Stomach (tissue), 9 donors: ENCODE results near the gene PROS1. TPM values are rescaled to one million over a fixed set of nuclear protein-coding genes. Genes with fewer than 3 reads are reported as not detected.

ENCODE experiments used
- DNase-seq, 2 donors: peaks; one replicate each; pipeline versions ENCODE4 v3.0.0 to v3.0.0-alpha.2; 2013 to 2019
- H3K27ac ChIP-seq, 5 donors: fragments of 200-600 bp in 4 of 5; sonication (generic) in 4 of 5; one replicate each; pipeline ENCODE4 v1.5.1; 2013 to 2019; ENCODE audit warnings: mild to moderate bottlenecking in 1 of 5, moderate library complexity in 1 of 5
- H3K27me3 ChIP-seq, 3 donors: fragments of 200-600 bp; sonication (generic); one replicate each; pipeline ENCODE4 v1.5.1; 2017 to 2019; ENCODE audit warnings: mixed run types in 1 of 3
- H3K36me3 ChIP-seq, 4 donors: fragments of 200-600 bp; sonication (generic); 1 replicate in 3 of 4; 2 replicates in 1 of 4; pipeline ENCODE4 v1.5.1; 2016 to 2019
- H3K4me1 ChIP-seq, 4 donors: fragments of 200-600 bp; sonication (generic); one replicate each; pipeline ENCODE4 v1.5.1; 2016 to 2019
- H3K4me3 ChIP-seq, 4 donors: fragments of 200-600 bp; sonication (generic) in 3 of 4; one replicate each; pipeline ENCODE4 v1.5.1; 2016 to 2019; ENCODE audit warnings: mild to moderate bottlenecking in 1 of 4
- H3K9me3 ChIP-seq, 4 donors: fragments of 200-600 bp; sonication (generic); one replicate each; pipeline ENCODE4 v1.5.1; 2016 to 2019
- EP300 ChIP-seq: sonication (generic); formaldehyde crosslinking; IDR thresholded peaks from one replicate; pipeline ENCODE4 v1.6.1; 2017; ENCODE audit warnings: antibody characterized with exemption
- POLR2A ChIP-seq, 4 donors: fragments of 450-650 bp; IDR thresholded peaks; one replicate each; pipeline ENCODE4 v1.6.1; 2016; ENCODE audit warnings: antibody characterized with exemption in 4 of 4, control low read depth in 2 of 4, mild to moderate bottlenecking in 1 of 4, moderate library complexity in 1 of 4
- POLR2AphosphoS5 ChIP-seq, 3 donors: sonication (generic); formaldehyde crosslinking; IDR thresholded peaks; one replicate each; pipeline ENCODE4 v1.6.1; 2016; ENCODE audit warnings: antibody characterized with exemption in 3 of 3
- WGBS, 5 donors: extraction: QIAGEN DNeasy Blood & Tissue Kit in 3 of 5; methylation state at CpG; one replicate each; pipeline versions ENCODE4 v1.1.5 to v1.1.7; 2013 to 2018; 5-methylcytosine and 5-hydroxymethylcytosine counted together
- intact Hi-C: fragments of 100-400 bp; cut with DNase I; formaldehyde crosslinking; loops from one replicate; pipeline ENCODE4 v1.15.1; 2023; ENCODE audit warnings: low total_unique reads
- polyA plus RNA-seq, 3 donors: library from polyadenylated mRNA; stranded (reverse); fragments of 200-250 nt; gene quantifications; one replicate each; pipeline ENCODE4 v1.2.3, GENCODE V29; 2013
- total RNA-seq, 5 donors: library from RNA; depleted of rRNA; stranded (reverse); fragments of >200 nt; gene quantifications; one replicate each; pipeline versions ENCODE4 v1.1.0 to v1.2.3, GENCODE V29; 2014 to 2016
- TF ChIP-seq, protein P1 (sequence below), 7 experiments: fragments of 450-650 bp in 4 of 7; fragments of 200-600 bp in 3 of 7; sonication (generic) in 3 of 7; IDR thresholded peaks; one replicate each; pipeline ENCODE4 v1.5.1; 2016 to 2019; ENCODE audit warnings: antibody characterized with exemption in 7 of 7, control low read depth in 2 of 7, mild to moderate bottlenecking in 1 of 7
- donor health status: healthy with polysubstance abuse.
- donor health status: Bipolar disorder and iron deficiency.
- donor health status: healthy.

PROS1 gene
- total and polyA plus RNA-seq, 8 donors, result 2.2 to 37.5 (median 6.7) TPM

DNA sequence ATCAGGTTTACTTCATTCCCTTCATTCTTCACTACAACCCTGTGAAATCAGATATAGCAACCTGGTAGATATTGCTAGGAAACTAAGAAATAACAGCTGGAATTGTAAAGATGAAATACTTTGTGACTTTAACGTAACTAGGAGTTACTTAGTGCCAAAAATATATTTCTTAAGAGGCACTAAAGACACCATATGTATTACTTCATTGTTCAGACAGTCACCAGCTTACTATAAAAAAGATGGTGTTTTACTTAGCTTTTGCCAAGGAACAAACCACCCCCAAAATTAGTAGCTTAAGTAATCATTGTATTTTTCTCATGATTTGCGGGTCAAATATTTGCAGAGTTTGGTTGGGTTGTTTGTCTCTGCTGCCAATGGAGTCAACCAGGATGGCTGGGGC, 62.5 kb downstream of the PROS1 start:
- DNase-seq, result no peak
- H3K27ac ChIP-seq, result no peak overlapping the region
- H3K36me3 ChIP-seq, result no peaks in the 10 kb centered on the region
- peaks cover 0 to 10% (median 4%) of the 10 kb centered on the region in 4 donors for H3K9me3 ChIP-seq
- WGBS, 5 donors, result 71 to 83% (median 76%) methylated on average over 2 of the region's 2 CpGs
- H3K27me3 ChIP-seq, result no peaks in the 10 kb centered on the region
- H3K4me1 ChIP-seq, result peaks cover 0 to 10% (median 0%) of the 10 kb centered on the region in 4 donors
- TF ChIP-seq EP300 (no peak), POLR2AphosphoS5 (IDR thresholded peaks at IDR 0.05) (no peak), POLR2A (IDR thresholded peaks at IDR 0.05) (no peak)
- TF ChIP-seq, protein P1, sequence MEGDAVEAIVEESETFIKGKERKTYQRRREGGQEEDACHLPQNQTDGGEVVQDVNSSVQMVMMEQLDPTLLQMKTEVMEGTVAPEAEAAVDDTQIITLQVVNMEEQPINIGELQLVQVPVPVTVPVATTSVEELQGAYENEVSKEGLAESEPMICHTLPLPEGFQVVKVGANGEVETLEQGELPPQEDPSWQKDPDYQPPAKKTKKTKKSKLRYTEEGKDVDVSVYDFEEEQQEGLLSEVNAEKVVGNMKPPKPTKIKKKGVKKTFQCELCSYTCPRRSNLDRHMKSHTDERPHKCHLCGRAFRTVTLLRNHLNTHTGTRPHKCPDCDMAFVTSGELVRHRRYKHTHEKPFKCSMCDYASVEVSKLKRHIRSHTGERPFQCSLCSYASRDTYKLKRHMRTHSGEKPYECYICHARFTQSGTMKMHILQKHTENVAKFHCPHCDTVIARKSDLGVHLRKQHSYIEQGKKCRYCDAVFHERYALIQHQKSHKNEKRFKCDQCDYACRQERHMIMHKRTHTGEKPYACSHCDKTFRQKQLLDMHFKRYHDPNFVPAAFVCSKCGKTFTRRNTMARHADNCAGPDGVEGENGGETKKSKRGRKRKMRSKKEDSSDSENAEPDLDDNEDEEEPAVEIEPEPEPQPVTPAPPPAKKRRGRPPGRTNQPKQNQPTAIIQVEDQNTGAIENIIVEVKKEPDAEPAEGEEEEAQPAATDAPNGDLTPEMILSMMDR (IDR thresholded peaks at IDR 0.05), result no peak
- H3K4me3 ChIP-seq, result no peak overlapping the region
- intact Hi-C loops, result no loop called here

DNA sequence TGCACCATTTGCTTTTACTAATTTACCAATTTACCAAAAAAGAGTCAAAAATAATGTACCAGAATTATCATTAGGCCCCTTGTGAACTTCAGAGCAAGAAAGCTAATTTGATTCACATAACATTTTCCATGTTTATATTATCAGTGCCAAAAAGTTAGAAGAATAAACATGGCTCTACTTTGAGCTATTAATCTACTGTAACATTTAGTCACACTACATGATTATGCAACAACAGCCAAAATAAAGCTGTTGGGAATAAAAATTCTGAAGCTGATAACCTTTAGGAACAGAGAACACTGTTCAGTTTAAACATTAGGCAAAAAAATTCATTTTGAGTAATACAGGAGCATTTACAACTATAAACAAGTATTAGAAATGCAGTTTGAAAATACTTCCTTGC, 63.6 kb downstream of the PROS1 start:
- peak in 1 of 2 donors; percentile 6 for DNase-seq
- intact Hi-C loops, result no loop called here
- Histone ChIP-seq H3K9me3 (peaks cover 0 to 10% (median 4%) of the 10 kb centered on the region in 4 donors), H3K27ac (no peak overlapping the region), H3K27me3 (no peaks in the 10 kb centered on the region), H3K4me3 (no peak overlapping the region), H3K36me3 (no peaks in the 10 kb centered on the region), H3K4me1 (peaks cover 0 to 10% (median 0%) of the 10 kb centered on the region in 4 donors)
- no peak for TF ChIP-seq POLR2A (IDR thresholded peaks at IDR 0.05)
- TF ChIP-seq, protein P1 (IDR thresholded peaks at IDR 0.05), result no peak
- no peak for TF ChIP-seq EP300
- TF ChIP-seq POLR2AphosphoS5 (IDR thresholded peaks at IDR 0.05), result no peak

DNA sequence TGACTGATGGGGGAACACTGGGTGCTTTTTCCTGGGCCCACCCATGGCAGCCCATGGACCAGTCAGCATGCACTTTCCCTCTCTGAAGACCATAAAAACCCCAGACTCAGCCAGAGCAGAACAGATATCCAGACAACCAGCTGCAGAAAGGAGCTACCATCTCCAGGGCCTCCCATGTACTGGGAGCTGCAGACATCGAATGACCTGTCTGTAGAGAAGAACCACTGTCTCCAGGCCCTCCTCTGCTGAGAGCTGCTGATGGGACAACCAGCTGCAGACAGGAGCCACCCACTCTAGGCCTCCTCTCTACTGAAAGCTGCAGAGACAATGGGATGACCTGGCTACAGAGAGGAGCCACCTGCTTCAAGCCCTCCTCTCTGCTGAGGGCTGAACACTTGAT, 66.6 kb downstream of the PROS1 start:
- no peak overlapping the region for H3K27ac ChIP-seq
- DNase-seq, result no peak
- WGBS, 5 donors, result 78 to 100% (median 87%) methylated on average over 1 of the region's 1 CpG; no CpG with 5 or more reads in 1 of the 5 donors
- H3K9me3 ChIP-seq, result peaks cover 0 to 4% (median under 1%) of the 10 kb centered on the region in 4 donors
- no peak for TF ChIP-seq POLR2AphosphoS5 (IDR thresholded peaks at IDR 0.05)
- TF ChIP-seq, protein P1 (IDR thresholded peaks at IDR 0.05), result no peak
- TF ChIP-seq EP300, result no peak
- no peak for TF ChIP-seq POLR2A (IDR thresholded peaks at IDR 0.05)
- peaks cover 0 to 10% (median 0%) of the 10 kb centered on the region in 4 donors for H3K4me1 ChIP-seq
- intact Hi-C loops, result no loop called here
- no peaks in the 10 kb centered on the region for H3K27me3 ChIP-seq
- no peak overlapping the region for H3K4me3 ChIP-seq
- H3K36me3 ChIP-seq, result no peaks in the 10 kb centered on the region

DNA sequence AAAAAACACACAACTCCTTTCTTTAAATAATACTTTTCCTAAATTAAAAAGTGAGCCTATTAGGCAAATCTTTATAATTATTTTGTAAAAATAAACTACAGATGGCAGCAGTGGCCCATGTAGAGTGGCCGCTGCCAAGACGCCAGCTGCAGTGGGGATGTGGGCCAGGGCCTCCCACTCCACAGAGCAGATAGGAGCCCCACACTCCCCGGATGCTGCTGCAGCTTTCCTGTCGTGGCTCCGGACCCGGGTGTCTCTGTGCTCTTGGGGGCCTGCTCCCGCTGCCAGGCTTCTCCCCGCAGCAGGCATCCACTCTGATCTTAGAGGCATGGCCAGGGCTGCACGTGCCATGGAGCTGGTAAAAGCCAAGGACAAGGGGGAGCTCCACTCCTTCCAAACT, 67.5 kb downstream of the PROS1 start:
- Histone ChIP-seq H3K27me3 (no peaks in the 10 kb centered on the region), H3K36me3 (no peaks in the 10 kb centered on the region), H3K4me1 (peaks cover 0 to 10% (median 0%) of the 10 kb centered on the region in 4 donors), H3K27ac (no peak overlapping the region), H3K9me3 (no peaks in the 10 kb centered on the region), H3K4me3 (no peak overlapping the region)
- TF ChIP-seq POLR2AphosphoS5 (IDR thresholded peaks at IDR 0.05), result no peak
- TF ChIP-seq, protein P1 (IDR thresholded peaks at IDR 0.05), result no peak
- no peak for DNase-seq
- WGBS, 5 donors, result 74 to 91% (median 84%) methylated on average over 7 to 9 of the region's 9 CpGs
- intact Hi-C loops, result no loop called here
